Activated T-cell treated with anti-CD3 and anti-CD28 coated beads, Interleukin-2, amount 50 U/mL, for 24 hours (primary cell): ENCODE measurements around the gene TPT1.

Source experiments
- DNase-seq: peaks from one replicate; pipeline ENCODE4 v3.0.0-alpha.2; 2020
- H3K27ac Mint-ChIP-seq: 2 replicates; pipeline ENCODE4 v1.8.0; 2020; ENCODE audit warnings: mild to moderate bottlenecking, mixed read lengths
- H3K27me3 Mint-ChIP-seq: 2 replicates; pipeline ENCODE4 v1.8.0; 2020; ENCODE audit warnings: mixed read lengths
- H3K36me3 Mint-ChIP-seq: 2 replicates; pipeline ENCODE4 v1.8.0; 2020; ENCODE audit warnings: low read depth, mixed read lengths
- H3K4me1 Mint-ChIP-seq: 2 replicates; pipeline ENCODE4 v1.8.0; 2020; ENCODE audit warnings: low read depth, mixed read lengths
- H3K4me3 Mint-ChIP-seq: 2 replicates; pipeline ENCODE4 v1.8.0; 2020; ENCODE audit warnings: mild to moderate bottlenecking, moderate library complexity, mixed read lengths
- H3K9me3 Mint-ChIP-seq: 2 replicates; pipeline ENCODE4 v1.8.0; 2020; ENCODE audit warnings: mixed read lengths

The TPT1 gene

GRCh38 chr13:45373162-45373547 lies 32.2 kb upstream of the TPT1 start:
- DNase-seq = no peak
- peaks cover 29% of the 10 kb centered on the region for H3K4me1 Mint-ChIP-seq
- H3K27ac Mint-ChIP-seq = no peak overlapping the region
- no peak overlapping the region for H3K4me3 Mint-ChIP-seq
- no peaks in the 10 kb centered on the region for H3K27me3 Mint-ChIP-seq
- H3K36me3 Mint-ChIP-seq = peaks cover 10% of the 10 kb centered on the region
- no peaks in the 10 kb centered on the region for H3K9me3 Mint-ChIP-seq

DNA sequence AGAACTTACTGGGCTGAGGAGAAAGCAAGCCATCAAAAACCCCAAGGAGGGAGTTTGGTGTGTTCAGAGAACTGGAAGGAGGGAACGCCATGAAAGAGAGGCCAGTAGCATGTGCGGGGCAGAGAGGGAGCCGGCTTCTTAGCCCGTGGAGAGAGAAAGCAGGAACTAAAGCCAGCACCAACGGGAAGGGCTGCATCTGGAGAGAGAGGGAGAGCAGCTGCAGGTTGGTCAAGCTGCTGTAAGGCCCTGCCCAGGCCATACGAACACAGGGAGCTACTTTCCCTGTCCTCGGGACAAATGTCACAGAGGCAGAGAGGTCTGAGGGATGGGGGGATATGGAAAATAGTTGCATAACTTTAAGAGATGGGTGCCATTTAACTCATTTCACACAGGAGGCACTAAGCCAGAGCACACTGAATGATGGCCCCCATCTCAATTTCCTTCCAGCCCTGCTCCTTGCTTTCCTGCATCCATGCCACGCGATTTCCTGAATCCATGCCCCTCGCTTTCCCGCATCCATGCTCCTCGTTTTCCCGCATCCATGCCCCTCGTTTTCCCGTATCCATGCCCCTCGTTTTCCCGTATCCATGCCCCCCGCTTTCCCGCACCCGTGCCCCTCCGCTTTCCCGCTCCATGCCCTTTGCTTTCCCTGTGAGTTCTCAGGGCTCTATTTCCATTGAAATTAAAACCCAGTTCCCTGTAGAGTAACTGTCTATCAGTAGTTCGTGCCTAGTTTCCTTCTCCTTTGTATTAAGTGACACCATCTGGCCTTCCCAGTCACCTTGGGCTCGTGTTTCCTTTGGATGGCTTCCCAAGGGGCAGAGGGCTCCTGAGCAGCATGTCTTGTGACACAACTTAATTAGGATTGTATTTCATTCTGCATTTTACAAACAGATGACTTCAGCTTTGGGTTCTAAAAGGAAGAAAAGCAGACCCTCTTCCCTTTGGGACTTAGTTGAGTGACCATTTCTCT lies 31.5 kb upstream of the TPT1 start:
- no peak overlapping the region for H3K4me3 Mint-ChIP-seq
- H3K9me3 Mint-ChIP-seq = no peaks in the 10 kb centered on the region
- no peak overlapping the region for H3K27ac Mint-ChIP-seq
- H3K27me3 Mint-ChIP-seq = no peaks in the 10 kb centered on the region
- H3K36me3 Mint-ChIP-seq = peaks cover 10% of the 10 kb centered on the region
- H3K4me1 Mint-ChIP-seq = peaks cover 36% of the 10 kb centered on the region
- DNase-seq = no peak

DNA sequence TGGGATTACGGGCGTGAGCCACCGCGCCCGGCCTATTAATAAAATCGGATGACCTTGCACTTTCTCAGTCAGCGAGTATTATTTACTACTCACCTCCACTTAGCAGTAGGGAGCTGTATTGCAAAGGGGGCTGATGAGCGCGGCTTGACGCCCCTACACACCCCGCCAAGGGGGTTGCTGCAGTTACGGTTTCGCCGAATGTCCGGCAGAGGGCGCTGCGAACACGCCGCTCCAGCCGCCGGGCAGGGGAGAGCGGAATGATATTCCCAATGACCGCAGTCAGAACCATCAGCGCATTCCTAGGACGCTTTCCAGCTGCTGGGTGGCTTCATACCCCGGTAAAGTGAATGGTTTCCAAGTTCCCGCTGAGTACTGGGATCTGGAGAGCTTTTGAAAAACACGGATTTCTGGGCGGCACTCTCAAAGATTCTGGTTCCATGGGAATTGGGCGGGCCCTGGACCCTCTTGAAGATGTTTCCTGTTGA lies 30.0 kb upstream of the TPT1 start:
- Mint-ChIP-seq H3K9me3 (no peaks in the 10 kb centered on the region), H3K4me1 (peaks cover 45% of the 10 kb centered on the region), H3K36me3 (peaks cover 11% of the 10 kb centered on the region), H3K4me3 (no peak overlapping the region), H3K27ac (no peak overlapping the region), H3K27me3 (no peaks in the 10 kb centered on the region)
- peak; percentile 70 for DNase-seq

DNA sequence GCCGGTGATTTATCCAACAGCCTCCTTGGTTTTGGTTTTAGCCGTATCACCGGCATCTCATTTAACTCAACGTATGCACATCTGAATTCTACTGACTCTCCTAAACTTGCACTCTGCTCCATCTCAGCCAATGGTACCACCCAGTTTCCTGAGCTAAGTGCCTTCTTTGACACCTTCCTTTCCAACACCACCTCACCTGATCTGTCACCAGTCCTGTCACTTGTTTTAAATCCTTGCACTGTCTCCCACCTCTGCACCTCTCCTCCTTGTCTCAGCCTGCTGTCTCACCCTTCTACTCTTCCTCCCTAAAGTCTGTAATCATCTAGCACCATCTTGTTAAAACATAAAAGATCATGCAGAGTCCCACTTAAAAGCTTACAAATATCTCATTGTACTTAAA lies 28.1 kb upstream of the TPT1 start:
- no peak overlapping the region for H3K4me3 Mint-ChIP-seq
- peak overlapping the region; percentile 2 for H3K27ac Mint-ChIP-seq
- H3K4me1 Mint-ChIP-seq = peaks cover 52% of the 10 kb centered on the region
- no peaks in the 10 kb centered on the region for H3K9me3 Mint-ChIP-seq
- no peak for DNase-seq
- H3K27me3 Mint-ChIP-seq = no peaks in the 10 kb centered on the region
- peaks cover 20% of the 10 kb centered on the region for H3K36me3 Mint-ChIP-seq

- H3K27ac Mint-ChIP-seq = peak overlapping the region; percentile 92
- peaks cover 57% of the 10 kb centered on the region for H3K4me1 Mint-ChIP-seq
- DNase-seq = no peak
- no peaks in the 10 kb centered on the region for H3K27me3 Mint-ChIP-seq
- H3K4me3 Mint-ChIP-seq = peak overlapping the region; percentile 0
- H3K9me3 Mint-ChIP-seq = no peaks in the 10 kb centered on the region
- H3K36me3 Mint-ChIP-seq = peaks cover 25% of the 10 kb centered on the region
Measured at GRCh38 chr13:45368571-45368970, 27.6 kb upstream of the TPT1 start.

DNA sequence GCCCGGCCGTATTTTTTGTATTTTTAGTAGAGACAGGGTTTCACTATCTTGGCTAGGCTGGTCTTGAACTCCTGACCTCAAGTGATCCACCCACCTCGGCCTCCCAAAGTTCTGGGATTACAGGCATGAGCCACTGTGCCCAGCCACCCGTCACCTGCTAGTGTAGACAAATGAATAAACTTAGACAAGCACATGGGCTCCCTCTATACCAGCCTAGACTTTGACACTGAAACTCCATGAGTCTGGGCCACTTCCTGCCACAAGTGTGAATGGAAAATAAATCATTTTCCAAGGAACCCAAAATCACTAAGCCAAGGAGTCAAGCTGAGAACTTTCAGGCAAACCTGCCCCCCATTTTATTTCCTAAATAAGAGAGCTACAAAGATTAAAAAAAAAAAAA lies 27.0 kb upstream of the TPT1 start:
- DNase-seq = no peak
- Mint-ChIP-seq H3K27ac (peak overlapping the region; percentile 92), H3K27me3 (no peaks in the 10 kb centered on the region), H3K4me1 (peaks cover 58% of the 10 kb centered on the region), H3K36me3 (peaks cover 29% of the 10 kb centered on the region), H3K9me3 (no peaks in the 10 kb centered on the region), H3K4me3 (peak overlapping the region; percentile 0)

DNA sequence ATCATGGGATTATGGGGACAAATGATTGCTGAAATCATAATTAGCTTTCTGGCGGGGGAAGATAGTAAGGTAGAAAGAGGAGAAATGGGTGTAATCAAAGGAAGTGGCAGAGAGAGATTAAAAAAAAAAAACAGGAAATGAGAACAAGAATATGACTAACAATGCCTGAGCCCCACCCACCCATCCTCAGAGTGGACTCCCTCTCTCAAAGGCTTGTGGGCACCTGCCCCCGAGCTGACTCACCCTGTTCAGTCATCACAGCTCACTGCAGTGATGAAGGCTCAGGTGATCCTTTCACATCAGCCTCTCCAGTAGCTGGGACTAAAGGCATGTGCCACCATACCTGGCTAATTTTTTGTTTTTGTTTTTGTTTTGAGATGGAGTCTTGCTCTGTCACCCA lies 26.4 kb upstream of the TPT1 start:
- Mint-ChIP-seq H3K27ac (peak overlapping the region; percentile 92), H3K4me1 (peaks cover 64% of the 10 kb centered on the region), H3K9me3 (no peaks in the 10 kb centered on the region), H3K27me3 (no peaks in the 10 kb centered on the region), H3K4me3 (peak overlapping the region; percentile 31), H3K36me3 (peaks cover 36% of the 10 kb centered on the region)
- DNase-seq = peak; percentile 85

GRCh38 chr13:45365558-45365885 lies 24.5 kb upstream of the TPT1 start:
- peak overlapping the region; percentile 45 for H3K27ac Mint-ChIP-seq
- H3K4me3 Mint-ChIP-seq = no peak overlapping the region
- peaks cover 40% of the 10 kb centered on the region for H3K36me3 Mint-ChIP-seq
- H3K27me3 Mint-ChIP-seq = no peaks in the 10 kb centered on the region
- H3K4me1 Mint-ChIP-seq = peaks cover 66% of the 10 kb centered on the region
- no peaks in the 10 kb centered on the region for H3K9me3 Mint-ChIP-seq
- no peak for DNase-seq

- Mint-ChIP-seq H3K36me3 (peaks cover 43% of the 10 kb centered on the region), H3K4me1 (peaks cover 65% of the 10 kb centered on the region), H3K27ac (peak overlapping the region; percentile 79), H3K27me3 (no peaks in the 10 kb centered on the region), H3K9me3 (no peaks in the 10 kb centered on the region), H3K4me3 (no peak overlapping the region)
- DNase-seq = no peak
Measured at GRCh38 chr13:45364876-45365557, 24.0 kb upstream of the TPT1 start.

DNA sequence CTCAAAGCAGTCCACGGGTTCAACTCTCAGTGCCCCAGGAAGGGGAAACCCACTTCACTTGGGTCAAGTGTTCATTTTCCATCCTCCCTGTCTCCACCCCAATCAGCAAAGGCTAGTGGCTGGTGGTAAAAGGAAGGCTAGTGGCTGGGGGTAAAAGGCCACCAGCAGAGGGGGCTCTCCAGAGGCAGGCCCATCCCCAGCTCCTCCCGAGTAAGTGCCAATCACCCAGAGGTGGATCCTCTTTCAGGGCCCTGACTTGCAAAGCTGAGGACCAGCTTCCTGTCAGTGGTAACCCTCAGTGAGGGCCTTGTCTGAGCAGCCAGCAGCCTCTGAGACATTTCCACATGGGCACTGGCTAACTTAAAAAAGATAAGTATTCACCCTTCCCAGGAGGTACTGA lies 22.0 kb upstream of the TPT1 start:
- Mint-ChIP-seq H3K4me1 (peaks cover 50% of the 10 kb centered on the region), H3K27ac (peak overlapping the region; percentile 55), H3K27me3 (no peaks in the 10 kb centered on the region), H3K9me3 (no peaks in the 10 kb centered on the region), H3K4me3 (no peak overlapping the region), H3K36me3 (peaks cover 55% of the 10 kb centered on the region)
- DNase-seq = no peak

GRCh38 chr13:45361596-45362206 lies 20.7 kb upstream of the TPT1 start:
- DNase-seq = no peak
- no peaks in the 10 kb centered on the region for H3K27me3 Mint-ChIP-seq
- H3K4me3 Mint-ChIP-seq = no peak overlapping the region
- peaks cover 45% of the 10 kb centered on the region for H3K4me1 Mint-ChIP-seq
- H3K9me3 Mint-ChIP-seq = no peaks in the 10 kb centered on the region
- H3K27ac Mint-ChIP-seq = peak overlapping the region; percentile 57
- H3K36me3 Mint-ChIP-seq = peaks cover 64% of the 10 kb centered on the region

- no peaks in the 10 kb centered on the region for H3K9me3 Mint-ChIP-seq
- no peak overlapping the region for H3K4me3 Mint-ChIP-seq
- no peak for DNase-seq
- H3K36me3 Mint-ChIP-seq = peaks cover 66% of the 10 kb centered on the region
- no peaks in the 10 kb centered on the region for H3K27me3 Mint-ChIP-seq
- peaks cover 18% of the 10 kb centered on the region for H3K4me1 Mint-ChIP-seq
- peak overlapping the region; percentile 77 for H3K27ac Mint-ChIP-seq
Measured at GRCh38 chr13:45356966-45357672, 16.1 kb upstream of the TPT1 start.

DNA sequence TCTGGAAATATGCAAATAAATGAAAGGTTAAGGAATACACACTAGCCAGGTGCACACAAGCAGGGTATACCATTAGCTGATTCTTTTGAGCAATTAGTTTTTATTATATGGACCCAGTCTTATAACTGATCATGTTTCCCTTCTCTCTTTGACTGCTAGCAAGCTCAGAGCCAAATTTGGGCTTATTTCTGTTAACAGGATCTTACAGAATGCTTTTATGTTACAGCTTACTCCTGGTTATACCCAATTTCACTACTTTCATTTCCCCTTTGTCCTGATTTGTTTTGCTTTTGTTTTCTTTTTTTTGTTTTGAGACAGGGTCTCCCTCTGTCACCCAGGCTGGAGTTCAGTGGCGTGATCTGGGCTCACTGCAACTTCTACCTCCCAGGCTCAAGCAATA lies 12.9 kb upstream of the TPT1 start:
- Mint-ChIP-seq H3K27me3 (no peaks in the 10 kb centered on the region), H3K27ac (no peak overlapping the region), H3K4me3 (no peak overlapping the region), H3K4me1 (peaks cover 11% of the 10 kb centered on the region), H3K9me3 (no peaks in the 10 kb centered on the region), H3K36me3 (peaks cover 74% of the 10 kb centered on the region)
- DNase-seq = no peak

GRCh38 chr13:45352031-45352430 lies 11.0 kb upstream of the TPT1 start:
- no peak for DNase-seq
- Mint-ChIP-seq H3K4me3 (no peak overlapping the region), H3K27me3 (no peaks in the 10 kb centered on the region), H3K9me3 (no peaks in the 10 kb centered on the region), H3K36me3 (peaks cover 70% of the 10 kb centered on the region), H3K4me1 (peaks cover 7% of the 10 kb centered on the region), H3K27ac (no peak overlapping the region)
